ENCODE data around the gene EXOC3L1.

DNA sequence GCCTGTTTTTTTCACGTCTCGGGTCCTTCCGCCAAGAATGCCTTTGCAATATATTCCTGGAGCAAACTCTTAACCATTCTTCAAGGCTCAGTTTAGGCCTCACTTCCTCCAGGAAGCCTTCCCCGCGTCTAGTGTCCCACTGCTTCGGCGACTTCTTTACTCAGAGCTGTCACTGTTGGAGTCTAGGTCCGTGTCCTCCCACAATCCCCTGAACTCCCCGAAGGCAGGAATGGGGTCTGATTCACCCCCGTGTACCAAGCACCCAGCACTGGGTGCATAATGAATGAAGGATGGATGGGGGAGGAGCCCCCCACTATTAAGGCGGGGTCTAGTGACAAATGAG, 6.7 kb downstream of the EXOC3L1 start:
- no peak for TF ChIP-seq MYC (IDR thresholded peaks at IDR 0.05; ENCODE audit: low read depth, low read length)
- TF ChIP-seq POLR2A (IDR thresholded peaks at IDR 0.05; ENCODE audit: extremely low read depth, insufficient read length), result no peak

All from NB4 (cell line).